GM23338 (cell line): ENCODE measurements around the gene SCN1B. TPM values are rescaled to one million over a fixed set of nuclear protein-coding genes. Genes with fewer than 3 reads are reported as not detected.
A peak's percentile ranks its signal among the peaks of the same experiment; 100 is the strongest.

Source experiments
- ATAC-seq: fragments of 200-7000 bp; cut with Tn5 transposase; 3 replicates; pipeline ENCODE4 v1.9.1; 2020
- DNase-seq: peaks from one replicate; pipeline ENCODE4 v3.0.0-alpha.2; 2015; ENCODE audit warnings: low spot score
- H2AFZ ChIP-seq: fragments of 200-600 bp; sonication (generic); 2 replicates; pipeline ENCODE4 v1.8.0; 2016; ENCODE audit warnings: antibody characterized with exemption, mild to moderate bottlenecking, moderate library complexity
- H3F3A ChIP-seq: fragments of 200-600 bp; sonication (generic); replicated peaks from 2 replicates; pipeline ENCODE4 v1.8.0; 2017; ENCODE audit warnings: antibody characterized with exemption, mixed run types, low read depth
- H3K27ac ChIP-seq: fragments of 200-600 bp; sonication (generic); 2 replicates; pipeline ENCODE4 v1.6.1; 2016; ENCODE audit warnings: low read depth
- H3K27me3 ChIP-seq: fragments of 200-600 bp; sonication (generic); 2 replicates; pipeline ENCODE4 v1.8.0; 2016; ENCODE audit warnings: mild to moderate bottlenecking, mixed run types, moderate library complexity; ENCODE audit not compliant: insufficient read depth
- H3K36me3 ChIP-seq: fragments of 200-600 bp; sonication (generic); 2 replicates; pipeline ENCODE4 v1.8.0; 2016; ENCODE audit warnings: mild to moderate bottlenecking; ENCODE audit not compliant: insufficient read depth
- H3K4me1 ChIP-seq: fragments of 200-600 bp; sonication (generic); 2 replicates; pipeline ENCODE4 v1.8.0; 2016; ENCODE audit warnings: mild to moderate bottlenecking, moderate library complexity; ENCODE audit not compliant: insufficient read depth
- H3K4me2 ChIP-seq: fragments of 200-600 bp; sonication (generic); 2 replicates; pipeline ENCODE4 v1.7.1; 2017; ENCODE audit warnings: mixed run types
- H3K4me3 ChIP-seq: fragments of 200-600 bp; sonication (generic); 2 replicates; pipeline ENCODE4 v1.6.1; 2016; ENCODE audit warnings: mixed run types
- H3K79me2 ChIP-seq: fragments of 200-600 bp; sonication (generic); replicated peaks from 2 replicates; pipeline ENCODE4 v1.8.0; 2017; ENCODE audit warnings: mild to moderate bottlenecking; ENCODE audit not compliant: insufficient read depth
- H3K9me2 ChIP-seq: fragments of 200-600 bp; sonication (generic); 2 replicates; pipeline ENCODE4 v1.8.0; 2017; ENCODE audit not compliant: insufficient read depth
- H4K20me1 ChIP-seq: fragments of 200-600 bp; sonication (generic); replicated peaks from 2 replicates; pipeline ENCODE4 v1.8.0; 2017; ENCODE audit warnings: mild to moderate bottlenecking; ENCODE audit not compliant: insufficient read depth
- H3K27ac Mint-ChIP-seq: 2 replicates; pipeline ENCODE4 v1.8.0; 2020; ENCODE audit warnings: inconsistent platforms, mild to moderate bottlenecking, moderate library complexity, mixed read lengths
- H3K27me3 Mint-ChIP-seq: 3 replicates; pipeline ENCODE4 v1.8.0; 2022; ENCODE audit warnings: low read depth, mild to moderate bottlenecking, moderate library complexity, mixed read lengths, inconsistent platforms; ENCODE audit not compliant: insufficient read depth, poor library complexity
- H3K36me3 Mint-ChIP-seq: 3 replicates; pipeline ENCODE4 v1.8.0; 2021; ENCODE audit warnings: low read depth, mild to moderate bottlenecking, inconsistent platforms, moderate library complexity, mixed read lengths
- H3K4me1 Mint-ChIP-seq: 3 replicates; pipeline ENCODE4 v1.8.0; 2020; ENCODE audit warnings: mild to moderate bottlenecking, inconsistent platforms, mixed read lengths
- H3K4me3 Mint-ChIP-seq: 3 replicates; pipeline ENCODE4 v1.8.0; 2021; ENCODE audit warnings: moderate library complexity, mild to moderate bottlenecking, inconsistent platforms, mixed read lengths
- H3K9me3 Mint-ChIP-seq: 3 replicates; pipeline ENCODE4 v1.8.0; 2020; ENCODE audit warnings: moderate library complexity, mild to moderate bottlenecking, inconsistent platforms, mixed read lengths
- CREB1 ChIP-seq: fragments of 250-450 bp; sonication (Bioruptor Pico); IDR thresholded peaks from 2 replicates; pipeline ENCODE4 v1.5.0; 2020; ENCODE audit warnings: low read depth, mild to moderate bottlenecking, moderate library complexity
- EZH2phosphoT487 ChIP-seq: fragments of 200-600 bp; sonication (generic); IDR thresholded peaks from one replicate; pipeline ENCODE4 v1.8.1; 2018; ENCODE audit warnings: antibody characterized with exemption; ENCODE audit not compliant: unreplicated experiment
- NANOG ChIP-seq: IDR thresholded peaks from 2 replicates; pipeline ENCODE4 v1.6.1; 2016; ENCODE audit warnings: antibody characterized with exemption, borderline replicate concordance
- POLR2AphosphoS5 ChIP-seq: IDR thresholded peaks from 2 replicates; pipeline ENCODE4 v1.6.1; 2016; ENCODE audit warnings: antibody characterized with exemption, low read depth
- STAT1 ChIP-seq: IDR thresholded peaks from one replicate; pipeline ENCODE4 v1.6.1; 2016; ENCODE audit warnings: antibody characterized with exemption; ENCODE audit not compliant: unreplicated experiment
- ZNF114 ChIP-seq: fragments of 250-450 bp; sonication (Bioruptor Pico); IDR thresholded peaks from 2 replicates; pipeline ENCODE4 v1.5.0; 2020; ENCODE audit warnings: mild to moderate bottlenecking, moderate library complexity
- polyA plus RNA-seq: library from polyadenylated mRNA; unstranded; fragments of >200 nt; fragmentation: Nextera tagmentation; extraction: Ambion mirVana; gene quantifications from 2 replicates; pipeline ENCODE4 v1.2.1, GENCODE V29; 2016
- total RNA-seq: library from RNA; depleted of rRNA; stranded (reverse); fragments of >200 nt; shearing (Covaris generic); gene quantifications from 2 replicates; pipeline ENCODE4 v1.2.3, GENCODE V29; 2014
- TF ChIP-seq, protein P1 (sequence below): fragments of 250-450 bp; sonication (Bioruptor Pico); IDR thresholded peaks from 2 replicates; pipeline ENCODE4 v1.5.0; 2020; ENCODE audit warnings: mild to moderate bottlenecking, moderate library complexity
- TF ChIP-seq, protein P2 (sequence below), 2 experiments: fragments of 200-600 bp in 1 of 2; sonication (generic) in 1 of 2; conservative IDR thresholded peaks; 2 replicates each; pipeline versions ENCODE4 v1.5.1 to v1.6.1; 2016 to 2017; ENCODE audit warnings: antibody characterized with exemption in 2 of 2, low read depth in 2 of 2, mild to moderate bottlenecking in 2 of 2, moderate library complexity in 1 of 2
- TF ChIP-seq, protein P3 (sequence below): IDR thresholded peaks from one replicate; pipeline ENCODE4 v1.6.1; 2018; ENCODE audit warnings: antibody characterized with exemption; ENCODE audit not compliant: unreplicated experiment

SCN1B gene
- total and polyA plus RNA-seq, 2 experiments from 2014 or later = 1.7 to 4.8 TPM

DNA sequence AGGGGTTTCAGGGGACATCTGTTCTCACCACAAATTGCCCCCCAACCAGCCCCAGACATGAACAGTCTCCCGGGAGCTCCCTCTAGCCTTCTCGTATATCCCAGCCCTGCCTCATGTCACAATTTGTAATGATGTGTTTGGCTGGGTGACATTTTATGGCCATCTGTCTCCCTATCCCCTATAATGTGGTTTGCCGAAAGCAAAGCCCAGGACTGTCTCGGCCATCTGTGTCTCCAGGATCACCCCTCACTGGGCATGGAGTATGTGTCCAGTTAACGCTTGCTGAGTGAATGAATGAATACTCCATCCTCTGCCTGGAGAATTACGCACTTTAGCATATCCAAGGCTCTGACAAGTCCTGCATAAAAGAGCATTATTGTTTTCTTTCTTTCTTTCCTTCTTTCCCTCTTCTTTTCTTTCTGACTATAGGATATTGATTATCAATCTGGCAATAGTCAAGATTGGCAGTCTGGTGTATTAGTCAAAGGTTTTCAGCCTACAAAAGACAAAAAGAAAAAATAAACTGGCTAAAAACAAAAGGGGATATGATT, 26.3 kb downstream of the SCN1B start:
- peak overlapping the region; percentile 93 for H3K27ac Mint-ChIP-seq
- no peaks in the 10 kb centered on the region for H3K79me2 ChIP-seq
- H3K4me3 Mint-ChIP-seq = no peak overlapping the region; the same call in 2 of the 3 replicates
- H3K9me3 Mint-ChIP-seq = no peaks in the 10 kb centered on the region; the same call in 2 of the 3 replicates
- no peak for TF ChIP-seq ZNF114 (CRISPR knock-in tag)
- no peak for TF ChIP-seq STAT1
- no peak for TF ChIP-seq NANOG
- TF ChIP-seq, protein P1, sequence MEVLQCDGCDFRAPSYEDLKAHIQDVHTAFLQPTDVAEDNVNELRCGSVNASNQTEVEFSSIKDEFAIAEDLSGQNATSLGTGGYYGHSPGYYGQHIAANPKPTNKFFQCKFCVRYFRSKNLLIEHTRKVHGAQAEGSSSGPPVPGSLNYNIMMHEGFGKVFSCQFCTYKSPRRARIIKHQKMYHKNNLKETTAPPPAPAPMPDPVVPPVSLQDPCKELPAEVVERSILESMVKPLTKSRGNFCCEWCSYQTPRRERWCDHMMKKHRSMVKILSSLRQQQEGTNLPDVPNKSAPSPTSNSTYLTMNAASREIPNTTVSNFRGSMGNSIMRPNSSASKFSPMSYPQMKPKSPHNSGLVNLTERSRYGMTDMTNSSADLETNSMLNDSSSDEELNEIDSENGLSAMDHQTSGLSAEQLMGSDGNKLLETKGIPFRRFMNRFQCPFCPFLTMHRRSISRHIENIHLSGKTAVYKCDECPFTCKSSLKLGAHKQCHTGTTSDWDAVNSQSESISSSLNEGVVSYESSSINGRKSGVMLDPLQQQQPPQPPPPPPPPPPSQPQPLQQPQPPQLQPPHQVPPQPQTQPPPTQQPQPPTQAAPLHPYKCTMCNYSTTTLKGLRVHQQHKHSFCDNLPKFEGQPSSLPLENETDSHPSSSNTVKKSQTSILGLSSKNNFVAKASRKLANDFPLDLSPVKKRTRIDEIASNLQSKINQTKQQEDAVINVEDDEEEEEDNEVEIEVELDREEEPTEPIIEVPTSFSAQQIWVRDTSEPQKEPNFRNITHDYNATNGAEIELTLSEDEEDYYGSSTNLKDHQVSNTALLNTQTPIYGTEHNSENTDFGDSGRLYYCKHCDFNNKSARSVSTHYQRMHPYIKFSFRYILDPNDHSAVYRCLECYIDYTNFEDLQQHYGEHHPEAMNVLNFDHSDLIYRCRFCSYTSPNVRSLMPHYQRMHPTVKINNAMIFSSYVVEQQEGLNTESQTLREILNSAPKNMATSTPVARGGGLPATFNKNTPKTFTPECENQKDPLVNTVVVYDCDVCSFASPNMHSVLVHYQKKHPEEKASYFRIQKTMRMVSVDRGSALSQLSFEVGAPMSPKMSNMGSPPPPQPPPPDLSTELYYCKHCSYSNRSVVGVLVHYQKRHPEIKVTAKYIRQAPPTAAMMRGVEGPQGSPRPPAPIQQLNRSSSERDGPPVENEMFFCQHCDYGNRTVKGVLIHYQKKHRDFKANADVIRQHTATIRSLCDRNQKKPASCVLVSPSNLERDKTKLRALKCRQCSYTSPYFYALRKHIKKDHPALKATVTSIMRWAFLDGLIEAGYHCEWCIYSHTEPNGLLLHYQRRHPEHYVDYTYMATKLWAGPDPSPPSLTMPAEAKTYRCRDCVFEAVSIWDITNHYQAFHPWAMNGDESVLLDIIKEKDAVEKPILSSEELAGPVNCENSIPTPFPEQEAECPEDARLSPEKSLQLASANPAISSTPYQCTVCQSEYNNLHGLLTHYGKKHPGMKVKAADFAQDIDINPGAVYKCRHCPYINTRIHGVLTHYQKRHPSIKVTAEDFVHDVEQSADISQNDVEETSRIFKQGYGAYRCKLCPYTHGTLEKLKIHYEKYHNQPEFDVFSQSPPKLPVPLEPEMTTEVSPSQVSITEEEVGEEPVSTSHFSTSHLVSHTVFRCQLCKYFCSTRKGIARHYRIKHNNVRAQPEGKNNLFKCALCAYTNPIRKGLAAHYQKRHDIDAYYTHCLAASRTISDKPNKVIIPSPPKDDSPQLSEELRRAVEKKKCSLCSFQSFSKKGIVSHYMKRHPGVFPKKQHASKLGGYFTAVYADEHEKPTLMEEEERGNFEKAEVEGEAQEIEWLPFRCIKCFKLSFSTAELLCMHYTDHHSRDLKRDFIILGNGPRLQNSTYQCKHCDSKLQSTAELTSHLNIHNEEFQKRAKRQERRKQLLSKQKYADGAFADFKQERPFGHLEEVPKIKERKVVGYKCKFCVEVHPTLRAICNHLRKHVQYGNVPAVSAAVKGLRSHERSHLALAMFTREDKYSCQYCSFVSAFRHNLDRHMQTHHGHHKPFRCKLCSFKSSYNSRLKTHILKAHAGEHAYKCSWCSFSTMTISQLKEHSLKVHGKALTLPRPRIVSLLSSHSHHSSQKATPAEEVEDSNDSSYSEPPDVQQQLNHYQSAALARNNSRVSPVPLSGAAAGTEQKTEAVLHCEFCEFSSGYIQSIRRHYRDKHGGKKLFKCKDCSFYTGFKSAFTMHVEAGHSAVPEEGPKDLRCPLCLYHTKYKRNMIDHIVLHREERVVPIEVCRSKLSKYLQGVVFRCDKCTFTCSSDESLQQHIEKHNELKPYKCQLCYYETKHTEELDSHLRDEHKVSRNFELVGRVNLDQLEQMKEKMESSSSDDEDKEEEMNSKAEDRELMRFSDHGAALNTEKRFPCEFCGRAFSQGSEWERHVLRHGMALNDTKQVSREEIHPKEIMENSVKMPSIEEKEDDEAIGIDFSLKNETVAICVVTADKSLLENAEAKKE (CRISPR knock-in tag) = no peak
- TF ChIP-seq POLR2AphosphoS5 = no peak
- peaks cover 4% of the 10 kb centered on the region; the same call in 1 of the 2 replicates for H3F3A ChIP-seq
- no peak for ATAC-seq
- no peaks in the 10 kb centered on the region for H3K27me3 ChIP-seq
- H2AFZ ChIP-seq = no peak overlapping the region
- H4K20me1 ChIP-seq = no peaks in the 10 kb centered on the region
- H3K27ac ChIP-seq = peak overlapping the region; percentile 46; the same call in 1 of the 2 replicates
- peaks cover 15% of the 10 kb centered on the region for H3K27me3 Mint-ChIP-seq
- H3K36me3 Mint-ChIP-seq = peaks cover 5% of the 10 kb centered on the region; the same call in 2 of the 3 replicates
- no peak overlapping the region for H3K4me3 ChIP-seq
- no peaks in the 10 kb centered on the region for H3K36me3 ChIP-seq
- H3K4me2 ChIP-seq = no peak overlapping the region
- H3K4me1 ChIP-seq = peaks cover 5% of the 10 kb centered on the region; the same call in 1 of the 2 replicates
- peaks cover 17% of the 10 kb centered on the region for H3K4me1 Mint-ChIP-seq
- no peak for DNase-seq
- no peaks in the 10 kb centered on the region for H3K9me2 ChIP-seq

DNA sequence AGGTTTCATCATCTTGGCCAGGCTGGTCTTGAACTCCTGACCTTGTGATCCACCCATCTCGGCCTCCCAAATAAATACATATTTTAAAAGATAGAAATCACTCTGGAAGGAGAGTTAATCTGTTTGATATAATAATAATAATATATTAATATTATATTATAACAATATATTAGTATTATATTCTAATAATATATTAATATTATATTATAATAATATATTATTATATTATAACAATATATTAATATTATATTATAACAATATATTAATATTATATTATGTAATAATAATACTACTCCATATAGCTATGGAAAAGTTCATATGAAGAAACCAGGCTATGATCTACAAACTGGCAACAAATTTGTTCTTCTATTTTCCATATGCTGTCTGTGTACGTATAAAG, 28.1 kb downstream of the SCN1B start:
- no peaks in the 10 kb centered on the region; the same call in 2 of the 3 replicates for H3K9me3 Mint-ChIP-seq
- Histone ChIP-seq H3F3A (peaks cover 4% of the 10 kb centered on the region; the same call in 1 of the 2 replicates), H3K9me2 (no peaks in the 10 kb centered on the region), H2AFZ (no peak overlapping the region), H4K20me1 (no peaks in the 10 kb centered on the region), H3K79me2 (no peaks in the 10 kb centered on the region), H3K36me3 (no peaks in the 10 kb centered on the region), H3K4me2 (no peak overlapping the region), H3K27ac (no peak overlapping the region), H3K4me3 (no peak overlapping the region), H3K27me3 (peaks cover 2% of the 10 kb centered on the region; the same call in 1 of the 2 replicates), H3K4me1 (peaks cover 5% of the 10 kb centered on the region; the same call in 1 of the 2 replicates)
- peaks cover 17% of the 10 kb centered on the region for H3K4me1 Mint-ChIP-seq
- DNase-seq (no peak), ATAC-seq (no peak)
- H3K27ac Mint-ChIP-seq = no peak overlapping the region
- no peaks in the 10 kb centered on the region; the same call in 2 of the 3 replicates for H3K36me3 Mint-ChIP-seq
- H3K27me3 Mint-ChIP-seq = peaks cover 13% of the 10 kb centered on the region
- no peak overlapping the region for H3K4me3 Mint-ChIP-seq
- TF ChIP-seq CREB1 (CRISPR knock-in tag) = no peak
- TF ChIP-seq NANOG = no peak
- TF ChIP-seq, protein P2, sequence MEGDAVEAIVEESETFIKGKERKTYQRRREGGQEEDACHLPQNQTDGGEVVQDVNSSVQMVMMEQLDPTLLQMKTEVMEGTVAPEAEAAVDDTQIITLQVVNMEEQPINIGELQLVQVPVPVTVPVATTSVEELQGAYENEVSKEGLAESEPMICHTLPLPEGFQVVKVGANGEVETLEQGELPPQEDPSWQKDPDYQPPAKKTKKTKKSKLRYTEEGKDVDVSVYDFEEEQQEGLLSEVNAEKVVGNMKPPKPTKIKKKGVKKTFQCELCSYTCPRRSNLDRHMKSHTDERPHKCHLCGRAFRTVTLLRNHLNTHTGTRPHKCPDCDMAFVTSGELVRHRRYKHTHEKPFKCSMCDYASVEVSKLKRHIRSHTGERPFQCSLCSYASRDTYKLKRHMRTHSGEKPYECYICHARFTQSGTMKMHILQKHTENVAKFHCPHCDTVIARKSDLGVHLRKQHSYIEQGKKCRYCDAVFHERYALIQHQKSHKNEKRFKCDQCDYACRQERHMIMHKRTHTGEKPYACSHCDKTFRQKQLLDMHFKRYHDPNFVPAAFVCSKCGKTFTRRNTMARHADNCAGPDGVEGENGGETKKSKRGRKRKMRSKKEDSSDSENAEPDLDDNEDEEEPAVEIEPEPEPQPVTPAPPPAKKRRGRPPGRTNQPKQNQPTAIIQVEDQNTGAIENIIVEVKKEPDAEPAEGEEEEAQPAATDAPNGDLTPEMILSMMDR (conservative IDR thresholded peaks at IDR 0.05; ENCODE audit: low read depth in 2 of 2) = no peak
- TF ChIP-seq ZNF114 (CRISPR knock-in tag) = no peak
- TF ChIP-seq EZH2phosphoT487 = no peak
- TF ChIP-seq, protein P3, sequence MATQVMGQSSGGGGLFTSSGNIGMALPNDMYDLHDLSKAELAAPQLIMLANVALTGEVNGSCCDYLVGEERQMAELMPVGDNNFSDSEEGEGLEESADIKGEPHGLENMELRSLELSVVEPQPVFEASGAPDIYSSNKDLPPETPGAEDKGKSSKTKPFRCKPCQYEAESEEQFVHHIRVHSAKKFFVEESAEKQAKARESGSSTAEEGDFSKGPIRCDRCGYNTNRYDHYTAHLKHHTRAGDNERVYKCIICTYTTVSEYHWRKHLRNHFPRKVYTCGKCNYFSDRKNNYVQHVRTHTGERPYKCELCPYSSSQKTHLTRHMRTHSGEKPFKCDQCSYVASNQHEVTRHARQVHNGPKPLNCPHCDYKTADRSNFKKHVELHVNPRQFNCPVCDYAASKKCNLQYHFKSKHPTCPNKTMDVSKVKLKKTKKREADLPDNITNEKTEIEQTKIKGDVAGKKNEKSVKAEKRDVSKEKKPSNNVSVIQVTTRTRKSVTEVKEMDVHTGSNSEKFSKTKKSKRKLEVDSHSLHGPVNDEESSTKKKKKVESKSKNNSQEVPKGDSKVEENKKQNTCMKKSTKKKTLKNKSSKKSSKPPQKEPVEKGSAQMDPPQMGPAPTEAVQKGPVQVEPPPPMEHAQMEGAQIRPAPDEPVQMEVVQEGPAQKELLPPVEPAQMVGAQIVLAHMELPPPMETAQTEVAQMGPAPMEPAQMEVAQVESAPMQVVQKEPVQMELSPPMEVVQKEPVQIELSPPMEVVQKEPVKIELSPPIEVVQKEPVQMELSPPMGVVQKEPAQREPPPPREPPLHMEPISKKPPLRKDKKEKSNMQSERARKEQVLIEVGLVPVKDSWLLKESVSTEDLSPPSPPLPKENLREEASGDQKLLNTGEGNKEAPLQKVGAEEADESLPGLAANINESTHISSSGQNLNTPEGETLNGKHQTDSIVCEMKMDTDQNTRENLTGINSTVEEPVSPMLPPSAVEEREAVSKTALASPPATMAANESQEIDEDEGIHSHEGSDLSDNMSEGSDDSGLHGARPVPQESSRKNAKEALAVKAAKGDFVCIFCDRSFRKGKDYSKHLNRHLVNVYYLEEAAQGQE = no peak
